ENCODE measurements around the gene TBL3.

The TBL3 gene

DNA sequence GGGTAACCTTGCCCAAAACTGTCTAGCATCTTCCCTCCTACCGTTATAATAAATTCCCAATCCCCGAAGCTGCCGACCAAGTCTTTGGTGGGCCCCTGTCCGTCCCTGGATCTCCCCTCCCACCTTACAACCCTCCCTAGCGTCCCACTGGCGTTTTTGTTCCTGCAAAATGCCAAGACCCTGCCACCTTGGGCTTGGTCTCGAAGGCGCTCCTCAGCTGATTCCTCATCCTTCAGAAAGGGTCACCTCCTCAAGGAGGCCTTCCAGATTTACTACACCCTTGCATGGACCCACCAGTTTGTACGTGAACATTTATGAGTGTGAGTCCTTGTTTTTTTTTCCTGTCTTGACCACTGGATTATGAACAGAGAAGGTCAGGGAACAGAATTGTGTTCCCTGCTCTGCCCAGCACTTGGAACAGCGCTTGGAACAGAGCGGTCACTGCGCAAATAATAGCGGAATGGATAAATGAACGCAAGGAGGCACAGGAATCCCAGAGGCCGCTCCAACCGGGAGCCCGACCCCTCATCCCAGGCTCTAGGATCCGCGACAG lies 11.2 kb downstream of the TBL3 start:
- DNase-seq (ENCODE audit: low read depth), result no peak

GRCh38 chr16:1983544-1984346 lies 11.9 kb downstream of the TBL3 start, which contains the start of gene GFER:
GFER (plus strand) TSS chr16:1984193; CDS start chr16:1984219, 26 bp downstream.
- peak; percentile 83 for DNase-seq (ENCODE audit: low read depth)

GRCh38 chr16:1984347-1985225 lies 12.7 kb downstream of the TBL3 start:
- DNase-seq (ENCODE audit: low read depth), result no peak

DNA sequence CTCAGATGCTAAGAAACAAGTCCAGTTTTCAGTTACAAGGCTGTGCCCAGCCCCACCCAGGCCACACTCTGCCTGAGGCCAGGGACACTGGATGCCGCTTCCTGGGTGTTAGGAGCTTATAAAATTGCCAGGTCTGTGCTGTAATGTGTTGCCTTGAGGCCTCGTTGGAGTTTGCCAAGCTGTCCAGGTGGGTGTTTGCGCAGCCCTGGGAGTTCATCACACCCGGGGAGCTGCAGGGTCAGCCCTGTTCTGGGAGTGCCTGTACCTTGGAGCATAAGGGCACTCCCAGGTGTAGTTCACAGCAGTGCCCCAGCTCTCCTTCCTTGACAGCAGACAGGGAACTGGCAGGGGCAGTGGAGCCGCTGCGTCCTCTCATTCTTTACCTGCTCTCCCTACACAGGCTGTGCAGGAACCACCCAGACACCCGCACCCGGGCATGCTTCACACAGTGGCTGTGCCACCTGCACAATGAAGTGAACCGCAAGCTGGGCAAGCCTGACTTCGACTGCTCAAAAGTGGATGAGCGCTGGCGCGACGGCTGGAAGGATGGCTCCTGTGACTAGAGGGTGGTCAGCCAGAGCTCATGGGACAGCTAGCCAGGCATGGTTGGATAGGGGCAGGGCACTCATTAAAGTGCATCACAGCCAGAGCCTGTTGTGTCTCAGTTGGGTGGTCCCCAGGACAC lies 13.8 kb downstream of the TBL3 start:
- DNase-seq (ENCODE audit: low read depth), result no peak

DNA sequence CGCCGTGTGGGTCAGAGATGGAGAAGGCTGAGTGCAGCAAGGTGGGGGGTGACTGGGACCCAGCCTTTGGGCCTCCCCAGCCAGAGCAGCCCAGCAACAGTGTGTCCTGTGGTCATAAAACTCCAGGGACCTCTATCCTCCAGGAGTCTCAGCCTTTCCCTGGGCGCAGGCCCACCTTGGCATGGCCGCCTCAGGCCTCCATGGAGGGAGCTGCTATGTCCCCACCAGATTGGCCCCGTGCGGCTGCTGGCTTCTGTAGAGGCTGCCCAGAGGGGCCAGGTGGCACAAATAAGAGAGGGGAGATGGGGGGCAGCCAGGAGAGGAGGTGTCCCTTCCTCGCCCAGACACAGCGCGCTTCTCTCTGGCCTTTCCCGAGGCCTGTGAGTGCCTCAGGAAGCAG lies 15.3 kb downstream of the TBL3 start:
- no peak for DNase-seq (ENCODE audit: low read depth)

DNA sequence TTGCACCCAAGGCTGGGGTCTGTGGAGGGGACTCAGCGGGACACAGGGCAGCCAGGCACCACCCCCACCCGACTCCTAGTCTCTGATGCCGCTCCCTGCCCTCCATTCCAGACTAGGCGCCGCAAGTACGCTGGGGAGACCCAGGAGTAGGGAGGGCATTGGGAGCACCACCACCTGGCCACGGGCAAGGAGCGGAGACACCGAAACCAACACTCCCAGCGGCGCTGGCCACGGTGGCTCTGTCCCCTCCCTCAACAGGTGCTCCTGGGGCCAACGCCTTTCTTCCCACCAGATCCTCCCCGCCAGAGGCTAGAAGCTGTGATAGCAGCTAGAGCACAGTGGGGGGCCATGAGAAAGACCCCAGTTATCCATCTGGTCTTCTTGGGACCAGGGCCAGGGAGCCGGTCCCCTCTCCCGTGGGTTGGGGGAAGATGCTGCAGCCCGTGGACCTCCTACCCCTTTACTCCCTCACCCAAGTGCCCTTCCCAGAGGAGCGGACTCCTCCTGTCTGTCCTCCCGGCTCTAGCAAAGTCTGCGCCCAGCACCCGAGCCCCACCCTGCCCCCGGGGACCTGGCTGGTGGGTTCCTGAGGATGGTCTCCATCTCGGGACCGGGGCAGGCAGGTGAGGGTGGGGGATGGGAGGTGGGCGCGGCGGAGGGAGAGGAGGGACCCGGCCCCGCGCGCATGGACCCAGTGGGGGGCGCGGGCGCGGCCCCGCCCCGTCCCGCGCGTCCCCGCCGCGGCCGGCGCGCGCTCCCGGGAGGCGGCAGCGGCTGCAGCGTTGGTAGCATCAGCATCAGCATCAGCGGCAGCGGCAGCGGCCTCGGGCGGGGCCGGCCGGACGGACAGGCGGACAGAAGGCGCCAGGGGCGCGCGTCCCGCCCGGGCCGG lies 17.6 kb downstream of the TBL3 start, which contains the start of gene SYNGR3:
Gene SYNGR3 (plus strand): TSS at position 762 of the 892 bp plus-strand sequence. CDS start 133 bp downstream, outside the sequence.
- DNase-seq (ENCODE audit: low read depth), result no peak

GRCh38 chr16:1990101-1990350 lies 18.2 kb downstream of the TBL3 start:
- no peak for DNase-seq (ENCODE audit: low read depth)

GRCh38 chr16:1990351-1991134 lies 18.7 kb downstream of the TBL3 start:
- no peak for DNase-seq (ENCODE audit: low read depth)

GRCh38 chr16:1991135-1991551 lies 19.3 kb downstream of the TBL3 start:
- no peak for DNase-seq (ENCODE audit: low read depth)

DNA sequence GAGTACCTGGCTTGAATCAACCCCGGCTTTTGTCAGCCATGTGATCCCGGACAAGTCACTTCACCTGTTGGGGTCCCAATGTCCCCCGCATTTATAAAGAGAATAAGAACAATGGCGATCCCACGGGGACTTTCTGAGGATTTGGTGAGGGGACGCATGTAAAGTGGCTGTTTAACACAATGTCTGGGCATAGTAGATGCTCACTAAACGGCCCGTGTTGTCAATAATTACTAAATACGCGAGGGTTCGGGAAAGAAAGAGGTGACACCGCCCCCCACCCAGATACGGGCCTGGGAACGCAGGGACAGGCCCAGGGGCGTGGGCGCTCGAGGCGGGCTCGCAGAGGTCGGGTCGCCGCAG lies 19.7 kb downstream of the TBL3 start:
- no peak for DNase-seq (ENCODE audit: low read depth)

- peak; percentile 96 for DNase-seq (ENCODE audit: low read depth)
These were observed 20.3 kb downstream of the TBL3 start for GRCh38 chr16:1991948-1992703.

DNA sequence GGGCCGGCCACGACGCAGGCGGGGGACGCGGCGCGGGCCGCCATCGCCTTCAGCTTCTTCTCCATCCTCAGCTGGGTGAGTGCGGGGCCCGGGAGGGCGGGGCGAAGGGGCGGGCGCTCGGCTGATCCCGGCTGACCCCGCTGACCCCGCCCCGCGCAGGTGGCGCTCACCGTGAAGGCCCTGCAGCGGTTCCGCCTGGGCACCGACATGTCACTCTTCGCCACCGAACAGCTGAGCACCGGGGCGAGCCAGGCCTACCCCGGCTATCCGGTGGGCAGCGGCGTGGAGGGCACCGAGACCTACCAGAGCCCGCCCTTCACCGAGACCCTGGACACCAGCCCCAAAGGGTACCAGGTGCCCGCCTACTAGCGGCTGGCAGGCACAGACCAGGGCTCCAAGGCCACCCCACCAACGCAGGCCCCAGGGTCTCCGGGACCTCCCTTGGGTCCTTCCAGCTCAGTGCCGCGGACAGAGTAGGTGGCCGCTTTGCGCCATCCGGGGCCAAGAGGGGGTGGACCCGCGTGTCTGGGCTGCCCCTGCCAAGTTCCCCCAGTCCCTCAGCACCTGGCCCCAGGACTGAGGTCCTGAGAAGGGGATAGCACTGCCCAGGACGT lies 21.0 kb downstream of the TBL3 start:
- no peak for DNase-seq (ENCODE audit: low read depth)

- DNase-seq (ENCODE audit: low read depth), result no peak
These were observed 21.9 kb downstream of the TBL3 start for GRCh38 chr16:1993731-1994131.

DNA sequence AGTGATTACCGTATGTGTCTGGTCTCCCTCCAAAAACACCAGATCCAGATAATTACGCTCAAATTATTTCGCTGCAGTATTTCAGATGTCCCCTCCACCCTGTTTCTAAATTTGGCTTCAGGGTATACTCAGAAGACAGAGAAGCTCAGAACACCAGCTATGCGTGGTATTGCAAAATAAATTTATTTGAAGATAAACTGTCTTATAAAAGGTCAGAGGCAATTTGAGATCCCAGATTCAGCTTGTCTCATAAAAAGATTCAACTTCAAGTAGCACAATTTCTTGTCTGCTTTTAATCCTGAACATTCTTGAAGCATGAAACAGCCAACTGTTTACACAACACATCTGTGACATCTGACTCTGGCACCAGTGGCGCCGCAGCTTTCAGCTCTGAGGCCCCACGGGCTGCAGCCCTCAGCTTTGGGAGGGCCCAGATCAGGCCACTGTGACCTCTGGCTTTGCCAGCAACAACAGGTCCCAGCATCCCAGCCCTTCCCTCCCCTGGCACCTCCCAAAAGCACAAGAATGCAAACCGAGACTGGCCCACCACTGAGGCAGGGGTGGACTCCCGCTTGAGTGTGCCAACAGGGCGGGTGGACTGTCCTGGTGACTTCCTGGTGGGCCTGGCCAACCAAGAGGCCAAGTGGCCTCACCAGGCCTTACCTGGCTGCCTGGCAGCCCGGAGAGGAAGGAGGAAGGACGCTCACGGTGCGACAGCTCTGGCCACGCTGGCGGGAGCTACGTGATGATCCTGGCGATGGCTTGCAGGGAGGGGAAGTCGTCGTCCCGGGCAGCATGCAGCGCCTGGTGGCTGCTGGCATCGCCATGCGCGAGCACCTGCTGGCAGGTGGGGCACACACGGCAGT lies 25.9 kb downstream of the TBL3 start:
- no peak for DNase-seq (ENCODE audit: low read depth)

DNA sequence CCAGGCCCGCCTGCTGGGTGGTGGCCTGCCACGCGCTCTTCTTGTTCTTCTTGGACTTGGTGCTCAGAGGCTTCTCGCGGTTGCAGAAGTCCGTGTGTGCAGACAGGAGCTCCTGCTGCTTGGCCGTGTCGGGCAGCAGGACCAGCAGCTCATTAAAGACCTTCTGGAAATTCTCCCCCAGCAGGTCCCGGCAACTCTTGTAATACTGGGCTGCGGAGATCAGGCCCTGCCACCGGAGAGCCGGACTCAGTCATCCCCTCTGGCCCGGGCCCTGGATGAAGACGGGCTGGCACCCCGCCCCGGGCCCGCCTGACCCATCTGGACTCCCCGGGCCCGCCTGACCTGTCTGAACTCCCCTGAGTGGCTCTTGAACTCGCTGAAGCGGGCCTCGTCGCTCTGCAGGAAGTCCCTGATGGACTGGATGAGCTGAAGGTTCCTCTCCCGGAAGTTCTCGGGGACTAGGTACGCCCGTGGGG lies 26.5 kb downstream of the TBL3 start:
- no peak for DNase-seq (ENCODE audit: low read depth)

DNA sequence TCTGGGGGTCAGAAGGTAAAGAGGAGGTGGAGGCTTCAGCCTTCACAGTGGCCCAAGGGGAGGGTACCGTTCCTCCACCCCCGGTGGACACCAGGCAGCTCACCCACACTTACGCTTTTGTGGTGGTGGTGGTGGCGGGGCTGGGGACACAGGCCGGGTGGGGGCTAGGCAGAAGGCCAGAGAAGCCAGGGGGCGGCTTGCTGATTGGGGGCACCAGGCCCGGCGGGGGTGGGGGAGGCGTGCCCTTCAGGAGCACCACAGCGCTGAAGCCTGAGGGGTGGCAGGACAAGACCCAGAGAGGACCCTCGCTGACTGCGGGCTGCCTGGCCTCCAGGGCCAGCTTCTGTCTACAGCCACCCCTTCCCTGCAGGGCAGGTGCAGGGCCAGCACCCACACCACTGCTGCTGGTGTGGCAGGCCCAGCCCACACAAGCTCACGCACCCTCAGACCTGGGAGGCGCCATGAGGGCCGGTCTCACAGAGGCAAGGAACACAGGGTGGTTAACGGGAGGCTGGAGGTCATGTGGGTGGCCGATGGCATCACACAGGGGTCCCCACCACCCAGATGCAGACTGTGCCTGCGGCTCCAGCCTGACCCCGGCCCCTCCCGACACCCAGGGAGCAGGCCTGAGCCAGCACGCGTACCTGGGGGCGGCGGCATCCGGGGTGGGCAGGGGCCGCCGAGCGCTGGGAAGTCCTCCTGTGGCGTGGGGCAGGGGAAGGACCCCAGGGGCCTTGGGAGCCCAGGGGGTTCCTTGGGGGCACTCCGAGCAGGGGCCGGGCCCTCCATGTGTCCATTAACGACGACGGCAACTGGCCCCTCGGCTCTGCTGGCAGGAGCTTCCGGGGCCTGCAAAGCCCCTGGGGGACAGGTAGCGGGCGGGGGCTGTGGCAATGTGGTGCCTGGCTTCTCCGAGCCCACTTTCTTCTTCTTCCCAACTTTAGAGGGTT lies 27.3 kb downstream of the TBL3 start:
- DNase-seq (ENCODE audit: low read depth), result no peak

All from activated T-cell treated with anti-CD3 and anti-CD28 coated beads for 48 hours (primary cell).